H7 (cell line): ENCODE measurements around the gene MYO1G. TPM values are rescaled to one million over a fixed set of nuclear protein-coding genes. Genes with fewer than 3 reads are reported as not detected.
"Not testable (repeated sequence)": the region's sequence is repeated elsewhere in the genome, so short reads cannot be mapped to it uniquely, and the experiment has no call there.

Source experiments
- DNase-seq: peaks from one replicate; pipeline ENCODE4 v3.0.0; 2012
- H3K27me3 ChIP-seq: 2 replicates; pipeline ENCODE4 v1.6.0; 2011; ENCODE audit warnings: mild to moderate bottlenecking, low read length; ENCODE audit not compliant: control insufficient read depth, insufficient read depth
- H3K36me3 ChIP-seq: replicated peaks from 2 replicates; pipeline ENCODE4 v1.5.1; 2011; ENCODE audit warnings: low read length; ENCODE audit not compliant: control insufficient read depth, insufficient read depth
- H3K4me3 ChIP-seq: 2 replicates; pipeline ENCODE4 v1.5.1; 2011; ENCODE audit warnings: low read depth, mild to moderate bottlenecking, control low read depth, low read length, moderate library complexity; ENCODE audit not compliant: insufficient read depth
- total RNA-seq: library from RNA; depleted of rRNA; stranded (reverse); fragments of >200 nt; shearing (Covaris generic); gene quantifications from 2 replicates; pipeline ENCODE4 v1.2.3, GENCODE V29; 2014

The MYO1G gene
- total RNA-seq, 1 experiment from 2014 or later = not detected

GRCh38 chr7:45007106-45007505 is 28.3 kb upstream of the MYO1G start:
- H3K36me3 ChIP-seq = no peaks in the 10 kb centered on the region
- H3K27me3 ChIP-seq = no peaks in the 10 kb centered on the region
- DNase-seq = no peak
- no peak overlapping the region for H3K4me3 ChIP-seq

- H3K27me3 ChIP-seq = no peaks in the 10 kb centered on the region
These were observed 25.0 kb upstream of the MYO1G start for GRCh38 chr7:45003789-45004188.

GRCh38 chr7:45001826-45002225 is 23.0 kb upstream of the MYO1G start:
- Histone ChIP-seq H3K4me3 (no peak overlapping the region), H3K27me3 (no peaks in the 10 kb centered on the region), H3K36me3 (no peaks in the 10 kb centered on the region)
- DNase-seq = no peak

More at GRCh38 chr7:45003789-45004188, 25.0 kb upstream of the MYO1G start:
- DNase-seq = no peak
- Histone ChIP-seq H3K4me3 (no peak overlapping the region), H3K36me3 (no peaks in the 10 kb centered on the region)

- Histone ChIP-seq H3K36me3 (no peaks in the 10 kb centered on the region), H3K27me3 (no peaks in the 10 kb centered on the region), H3K4me3 (peak overlapping the region; percentile 73; the same call in 1 of the 2 replicates)
- peak; percentile 55 for DNase-seq
These were observed 22.4 kb upstream of the MYO1G start for GRCh38 chr7:45001138-45001694.

- no peaks in the 10 kb centered on the region for H3K36me3 ChIP-seq
- DNase-seq = peak; percentile 98
- H3K27me3 ChIP-seq = no peaks in the 10 kb centered on the region
- H3K4me3 ChIP-seq = peak within 1 kb of the TSS; percentile 73
These were observed 21.5 kb upstream of the MYO1G start, which contains the start of gene CCM2 for GRCh38 chr7:45000093-45001032. TSS of gene CCM2 (plus strand) at chr7:45000201. CDS start at chr7:45000334, 133 bp downstream.

- Histone ChIP-seq H3K36me3 (no peaks in the 10 kb centered on the region), H3K27me3 (no peaks in the 10 kb centered on the region), H3K4me3 (peak overlapping the region; percentile 62)
- peak; percentile 98 for DNase-seq
These were observed 20.7 kb upstream of the MYO1G start for GRCh38 chr7:44999245-45000092.

GRCh38 chr7:44998153-44998871 is 19.5 kb upstream of the MYO1G start:
- H3K27me3 ChIP-seq = no peaks in the 10 kb centered on the region

GRCh38 chr7:44995555-44996493 is 17.0 kb upstream of the MYO1G start:
- H3K36me3 ChIP-seq = no peaks in the 10 kb centered on the region
- no peaks in the 10 kb centered on the region for H3K27me3 ChIP-seq
- DNase-seq = no peak
- H3K4me3 ChIP-seq = no peak overlapping the region

More at GRCh38 chr7:44998153-44998871, 19.5 kb upstream of the MYO1G start:
- DNase-seq = no peak
- no peaks in the 10 kb centered on the region for H3K36me3 ChIP-seq
- no peak overlapping the region for H3K4me3 ChIP-seq

- DNase-seq = no peak
- no peak overlapping the region for H3K4me3 ChIP-seq
- H3K27me3 ChIP-seq = no peaks in the 10 kb centered on the region
- no peaks in the 10 kb centered on the region for H3K36me3 ChIP-seq
These were observed 16.2 kb upstream of the MYO1G start for GRCh38 chr7:44994877-44995554.

- H3K27me3 ChIP-seq, DNase-seq, H3K36me3 ChIP-seq, H3K4me3 ChIP-seq: not testable (repeated sequence)
These were observed 13.4 kb upstream of the MYO1G start for GRCh38 chr7:44992004-44992795.

- Histone ChIP-seq H3K36me3 (peaks cover 6% of the 10 kb centered on the region), H3K27me3 (no peaks in the 10 kb centered on the region), H3K4me3 (no peak overlapping the region)
- DNase-seq = no peak
These were observed 11.6 kb upstream of the MYO1G start for GRCh38 chr7:44990109-44991023.
